ENCODE measurements around the gene PIP5K1B. TPM values are rescaled to one million over a fixed set of nuclear protein-coding genes. Genes with fewer than 3 reads are reported as not detected.

The PIP5K1B gene
- total and polyA plus RNA-seq, 2 experiments from 2014 or later = 1.3 to 2.8 TPM

DNA sequence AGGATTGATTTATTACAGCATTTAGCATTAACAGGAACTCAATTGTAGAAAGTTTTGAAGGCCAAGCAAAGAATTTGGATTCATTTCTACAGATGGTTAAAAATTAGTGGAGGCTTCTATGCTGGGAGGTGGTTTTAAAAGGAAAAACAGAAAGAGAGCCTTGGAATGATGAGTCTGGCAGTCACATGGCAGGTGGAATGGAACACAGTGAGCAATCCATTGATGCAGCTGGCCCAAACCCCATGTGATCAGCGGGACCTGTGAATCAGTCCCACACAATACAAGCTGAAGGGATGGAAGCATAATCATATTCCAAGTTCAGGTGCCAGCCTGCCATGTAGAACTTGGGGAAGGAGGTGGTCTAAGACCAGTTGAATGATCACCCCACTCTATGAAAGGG lies 147.9 kb downstream of the PIP5K1B start (continued):
- TF ChIP-seq ZNF462 (CRISPR knock-in tag; IDR thresholded peaks at IDR 0.05) (no peak), ZNF331 (CRISPR knock-in tag; IDR thresholded peaks at IDR 0.05; ENCODE audit: low read depth) (no peak), ZNF114 (CRISPR knock-in tag; IDR thresholded peaks at IDR 0.05) (no peak), EZH2phosphoT487 (IDR thresholded peaks at IDR 0.05; ENCODE audit: unreplicated experiment) (no peak)

- no peak overlapping the region for H3K4me2 ChIP-seq
- H3K9me2 ChIP-seq (ENCODE audit: insufficient read depth) = peaks cover 22% of the 10 kb centered on the region
- no peak for DNase-seq (ENCODE audit: low spot score)
- Mint-ChIP-seq H3K4me1 (peaks cover 13% of the 10 kb centered on the region), H3K27ac (no peak overlapping the region), H3K27me3 (ENCODE audit: insufficient read depth, low read depth, poor library complexity) (no peaks in the 10 kb centered on the region), H3K4me3 (no peak overlapping the region), H3K9me3 (no peaks in the 10 kb centered on the region), H3K36me3 (ENCODE audit: low read depth) (no peaks in the 10 kb centered on the region)
- no peak overlapping the region for H3K4me3 ChIP-seq
- no peaks in the 10 kb centered on the region for H3K27me3 ChIP-seq (ENCODE audit: insufficient read depth)
- no peaks in the 10 kb centered on the region for H3K79me2 ChIP-seq (replicated peaks; ENCODE audit: insufficient read depth)
- H3K36me3 ChIP-seq (ENCODE audit: insufficient read depth) = no peaks in the 10 kb centered on the region
- H3K27ac ChIP-seq (ENCODE audit: low read depth) = no peak overlapping the region
- H3F3A ChIP-seq (replicated peaks; ENCODE audit: low read depth) = no peaks in the 10 kb centered on the region
- ATAC-seq = no peak
- H2AFZ ChIP-seq = peak overlapping the region; percentile 21; the same call in 1 of the 2 replicates
- no peaks in the 10 kb centered on the region for H4K20me1 ChIP-seq (replicated peaks; ENCODE audit: insufficient read depth)
- no peaks in the 10 kb centered on the region; the same call in 1 of the 2 replicates for H3K4me1 ChIP-seq (ENCODE audit: insufficient read depth)
- TF ChIP-seq STAT1 (IDR thresholded peaks at IDR 0.05; ENCODE audit: unreplicated experiment) (no peak), ZNF331 (CRISPR knock-in tag; IDR thresholded peaks at IDR 0.05; ENCODE audit: low read depth) (no peak), ETS1 (IDR thresholded peaks at IDR 0.05) (no peak), CREB1 (CRISPR knock-in tag; IDR thresholded peaks at IDR 0.05; ENCODE audit: low read depth) (no peak), EZH2 (IDR thresholded peaks at IDR 0.05; ENCODE audit: low read depth, unreplicated experiment) (no peak), JUNB (IDR thresholded peaks at IDR 0.05; ENCODE audit: unreplicated experiment) (no peak)
- TF ChIP-seq, protein P1, sequence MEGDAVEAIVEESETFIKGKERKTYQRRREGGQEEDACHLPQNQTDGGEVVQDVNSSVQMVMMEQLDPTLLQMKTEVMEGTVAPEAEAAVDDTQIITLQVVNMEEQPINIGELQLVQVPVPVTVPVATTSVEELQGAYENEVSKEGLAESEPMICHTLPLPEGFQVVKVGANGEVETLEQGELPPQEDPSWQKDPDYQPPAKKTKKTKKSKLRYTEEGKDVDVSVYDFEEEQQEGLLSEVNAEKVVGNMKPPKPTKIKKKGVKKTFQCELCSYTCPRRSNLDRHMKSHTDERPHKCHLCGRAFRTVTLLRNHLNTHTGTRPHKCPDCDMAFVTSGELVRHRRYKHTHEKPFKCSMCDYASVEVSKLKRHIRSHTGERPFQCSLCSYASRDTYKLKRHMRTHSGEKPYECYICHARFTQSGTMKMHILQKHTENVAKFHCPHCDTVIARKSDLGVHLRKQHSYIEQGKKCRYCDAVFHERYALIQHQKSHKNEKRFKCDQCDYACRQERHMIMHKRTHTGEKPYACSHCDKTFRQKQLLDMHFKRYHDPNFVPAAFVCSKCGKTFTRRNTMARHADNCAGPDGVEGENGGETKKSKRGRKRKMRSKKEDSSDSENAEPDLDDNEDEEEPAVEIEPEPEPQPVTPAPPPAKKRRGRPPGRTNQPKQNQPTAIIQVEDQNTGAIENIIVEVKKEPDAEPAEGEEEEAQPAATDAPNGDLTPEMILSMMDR (conservative IDR thresholded peaks at IDR 0.05; ENCODE audit: low read depth in 2 of 2) = no peak
Observed at GRCh38 chr9:68859347-68859746, 154.3 kb downstream of the PIP5K1B start.

All from GM23338 (cell line).